Measurements from ENCODE around the gene RTL10.

Gene RTL10

DNA sequence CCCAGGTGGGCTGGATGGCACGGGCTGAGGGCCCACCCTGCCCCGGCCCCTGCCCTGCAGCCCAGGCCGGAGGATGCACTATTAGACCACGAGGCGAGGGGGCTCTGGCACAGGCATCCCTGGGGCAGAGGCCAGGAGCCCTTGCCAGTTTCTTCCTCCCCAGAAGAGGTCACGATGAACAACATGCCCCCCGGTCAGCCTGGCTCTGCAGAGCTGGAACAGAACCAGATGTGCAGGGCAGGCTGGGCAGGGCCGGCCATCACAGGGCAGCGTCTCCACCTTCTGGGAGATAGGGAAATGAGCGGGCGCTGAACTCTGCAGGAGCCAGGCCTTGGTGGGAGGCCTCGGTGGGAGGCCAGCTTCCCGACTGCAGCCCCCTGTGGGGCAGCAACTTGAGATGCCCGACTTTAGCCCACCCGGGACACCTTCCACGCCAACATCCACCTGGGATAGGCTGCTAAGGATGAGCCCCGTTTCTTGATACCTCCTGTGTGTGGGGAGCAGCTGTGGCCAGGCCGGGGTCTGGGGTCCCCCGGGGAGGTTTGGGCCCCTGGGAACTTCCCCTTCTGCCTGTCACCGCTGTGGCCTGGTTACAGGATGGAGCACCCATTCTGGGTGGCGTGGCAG lies 21.8 kb upstream of the RTL10 start:
- TF ChIP-seq POLR2A (IDR thresholded peaks at IDR 0.05; ENCODE audit: low read depth, low read length), result no peak
- DNase-seq (ENCODE audit: insufficient read length, low spot score) (no peak), FAIRE-seq (no peak)

GRCh38 chr22:19875531-19876313 lies 21.0 kb upstream of the RTL10 start:
- DNase-seq (ENCODE audit: insufficient read length, low spot score), result no peak
- no peak for FAIRE-seq

DNA sequence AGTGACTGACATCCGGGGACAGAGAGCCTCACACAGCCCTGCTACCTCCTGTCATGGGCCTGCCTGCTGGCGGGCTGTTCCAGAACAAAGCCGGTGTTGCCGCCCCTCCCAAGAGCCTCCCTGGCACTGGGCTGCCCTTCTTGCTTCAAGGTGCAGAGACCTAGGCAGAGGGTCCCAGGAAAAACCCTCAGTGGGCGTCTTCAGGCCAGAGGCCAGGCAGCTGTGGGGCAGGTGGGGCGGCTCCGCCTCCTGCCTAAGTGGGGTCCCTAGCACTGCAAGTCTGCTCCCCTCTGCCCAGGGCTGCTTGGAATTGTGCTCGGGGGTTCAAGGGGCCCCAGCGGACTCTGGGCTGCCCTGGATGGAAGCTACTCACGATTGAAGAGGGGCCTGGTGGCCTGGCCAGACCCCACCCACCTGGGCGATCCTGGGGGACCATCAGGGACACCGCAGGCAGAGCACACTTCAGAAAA lies 20.4 kb upstream of the RTL10 start:
- DNase-seq (ENCODE audit: insufficient read length, low spot score) (no peak), FAIRE-seq (no peak)
- TF ChIP-seq POLR2A (IDR thresholded peaks at IDR 0.05; ENCODE audit: low read depth, low read length), result no peak

More at GRCh38 chr22:19875531-19876313, 21.0 kb upstream of the RTL10 start:
- TF ChIP-seq POLR2A (IDR thresholded peaks at IDR 0.05; ENCODE audit: low read depth, low read length), result no peak

- FAIRE-seq (no peak), DNase-seq (ENCODE audit: insufficient read length, low spot score) (no peak)
- TF ChIP-seq POLR2A (IDR thresholded peaks at IDR 0.05; ENCODE audit: low read depth, low read length), result no peak
Observed at GRCh38 chr22:19874307-19875060, 19.8 kb upstream of the RTL10 start.

DNA sequence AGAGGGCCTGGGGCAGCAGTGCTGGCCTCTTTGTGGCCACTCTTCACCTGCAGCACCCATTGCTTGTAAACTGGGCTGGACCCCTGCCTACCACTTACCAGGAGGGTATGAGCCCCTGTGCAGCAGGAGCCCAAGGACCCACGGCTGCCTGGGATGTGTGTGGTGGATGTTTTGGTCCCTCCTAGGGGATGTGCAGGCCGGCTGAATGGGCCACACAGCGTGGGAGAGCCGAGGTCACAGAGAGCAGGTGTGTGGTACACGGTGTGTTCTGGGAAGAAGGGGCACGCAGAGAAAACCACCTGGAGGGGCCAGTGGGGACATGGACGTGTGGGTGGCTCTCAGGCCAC lies 19.3 kb upstream of the RTL10 start:
- DNase-seq (ENCODE audit: insufficient read length, low spot score) (no peak), FAIRE-seq (no peak)
- TF ChIP-seq POLR2A (IDR thresholded peaks at IDR 0.05; ENCODE audit: low read depth, low read length), result no peak

DNA sequence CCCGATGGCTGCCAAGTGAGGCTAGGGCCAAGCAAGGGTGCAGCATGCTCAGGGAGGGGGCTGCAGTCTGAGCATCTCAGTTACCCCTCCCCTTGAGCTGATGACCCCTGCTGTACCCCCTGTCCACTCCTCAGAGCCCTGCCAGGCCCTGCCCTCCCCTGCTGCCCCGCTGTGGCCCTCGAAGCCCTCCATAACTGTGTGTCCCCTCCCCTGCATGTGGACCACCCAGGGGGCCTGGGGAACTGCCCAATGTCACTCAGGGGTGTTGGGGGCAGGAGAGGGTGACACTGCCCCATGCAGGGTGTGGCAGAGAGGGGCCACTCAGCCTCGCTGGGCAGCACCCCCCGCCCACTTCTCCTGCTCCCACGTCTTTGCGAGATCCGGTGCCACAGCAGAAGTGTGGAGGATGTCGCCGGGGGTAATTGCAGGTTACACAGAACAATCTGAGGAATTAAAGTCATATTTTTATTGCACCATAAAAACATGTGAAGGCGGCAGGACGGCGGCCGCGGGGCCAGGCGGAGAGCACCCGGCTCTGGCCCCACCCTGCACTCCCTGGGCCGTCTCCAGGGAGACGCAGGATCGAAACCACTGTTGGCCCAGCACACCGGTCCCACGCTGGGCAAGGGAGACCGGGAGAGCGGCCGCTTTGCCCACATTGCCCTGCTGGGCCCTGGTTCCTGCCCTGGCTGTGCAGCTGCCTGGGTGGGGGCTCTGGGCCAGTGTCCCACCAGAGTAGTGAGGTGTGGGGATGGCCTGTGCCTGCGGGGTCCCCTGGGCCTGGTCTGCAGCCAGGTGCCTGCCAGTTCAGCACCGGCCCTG lies 18.7 kb upstream of the RTL10 start:
- no peak for FAIRE-seq
- no peak for DNase-seq (ENCODE audit: insufficient read length, low spot score)
- TF ChIP-seq POLR2A (IDR thresholded peaks at IDR 0.05; ENCODE audit: low read depth, low read length), result no peak

DNA sequence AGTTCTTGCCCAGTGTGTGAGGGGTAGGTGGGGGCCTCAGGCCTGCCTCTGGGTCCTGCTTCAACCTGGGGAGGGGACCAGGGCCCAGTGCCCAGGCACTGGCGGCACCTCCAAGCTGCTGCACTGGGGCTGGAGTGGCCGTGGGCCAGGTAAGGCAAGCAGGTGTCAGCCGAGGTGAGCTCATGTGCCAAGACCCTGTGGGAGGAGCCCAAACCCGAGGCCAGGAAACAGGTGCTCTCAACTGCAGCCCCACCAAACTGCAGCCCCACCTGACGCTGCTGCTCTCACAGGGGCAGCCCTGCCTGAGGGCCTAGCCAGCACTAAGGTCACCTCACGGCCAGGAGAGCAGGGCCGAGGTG lies 18.1 kb upstream of the RTL10 start:
- FAIRE-seq (no peak), DNase-seq (ENCODE audit: insufficient read length, low spot score) (no peak)
- no peak for TF ChIP-seq POLR2A (IDR thresholded peaks at IDR 0.05; ENCODE audit: low read depth, low read length)

- DNase-seq (ENCODE audit: insufficient read length, low spot score), result no peak
- FAIRE-seq, result no peak
- no peak for TF ChIP-seq POLR2A (IDR thresholded peaks at IDR 0.05; ENCODE audit: low read depth, low read length)
Observed at GRCh38 chr22:19871845-19872778, 17.4 kb upstream of the RTL10 start.

DNA sequence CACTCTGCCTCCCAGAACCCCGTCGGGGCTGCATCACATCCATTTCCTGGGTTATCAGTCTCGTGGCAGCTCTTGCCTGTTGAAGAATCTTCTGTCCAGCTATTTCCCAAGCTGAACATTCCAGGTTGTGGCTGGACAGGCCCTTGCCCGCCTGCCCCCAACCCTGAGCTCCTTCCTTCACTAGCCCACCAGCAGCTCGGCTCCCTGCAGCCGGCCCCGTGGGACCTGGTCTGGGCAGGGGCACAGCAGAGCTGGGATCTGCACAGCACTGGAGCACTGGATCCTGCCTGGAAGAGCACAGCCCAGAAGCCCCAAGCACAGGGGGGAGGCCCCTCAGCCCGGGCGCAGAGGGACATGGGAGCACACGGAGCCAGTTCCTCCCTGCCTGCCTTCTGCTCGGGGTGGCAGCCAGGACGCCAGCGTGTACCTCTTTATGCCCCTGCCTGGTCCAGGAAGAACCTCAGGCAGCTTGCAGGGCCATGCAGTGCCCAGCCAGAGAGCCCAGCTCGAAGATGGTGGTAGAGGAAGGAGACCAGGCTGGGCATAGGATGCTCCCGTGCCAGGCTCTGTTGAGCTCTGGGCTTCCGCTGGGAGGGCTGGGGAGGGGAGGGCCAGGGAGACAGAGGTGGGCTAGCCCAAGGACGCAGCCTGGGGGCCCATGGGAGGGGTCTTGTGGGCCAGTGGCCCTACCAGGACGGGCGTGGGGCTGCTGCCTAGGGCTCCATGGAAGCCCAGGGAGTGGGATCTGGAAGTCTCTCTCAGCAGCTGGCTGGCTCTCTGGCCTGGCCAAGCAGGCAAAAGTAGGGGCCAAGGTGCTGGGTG lies 16.6 kb upstream of the RTL10 start:
- DNase-seq (ENCODE audit: insufficient read length, low spot score) (no peak), FAIRE-seq (no peak)
- TF ChIP-seq POLR2A (IDR thresholded peaks at IDR 0.05; ENCODE audit: low read depth, low read length), result no peak

DNA sequence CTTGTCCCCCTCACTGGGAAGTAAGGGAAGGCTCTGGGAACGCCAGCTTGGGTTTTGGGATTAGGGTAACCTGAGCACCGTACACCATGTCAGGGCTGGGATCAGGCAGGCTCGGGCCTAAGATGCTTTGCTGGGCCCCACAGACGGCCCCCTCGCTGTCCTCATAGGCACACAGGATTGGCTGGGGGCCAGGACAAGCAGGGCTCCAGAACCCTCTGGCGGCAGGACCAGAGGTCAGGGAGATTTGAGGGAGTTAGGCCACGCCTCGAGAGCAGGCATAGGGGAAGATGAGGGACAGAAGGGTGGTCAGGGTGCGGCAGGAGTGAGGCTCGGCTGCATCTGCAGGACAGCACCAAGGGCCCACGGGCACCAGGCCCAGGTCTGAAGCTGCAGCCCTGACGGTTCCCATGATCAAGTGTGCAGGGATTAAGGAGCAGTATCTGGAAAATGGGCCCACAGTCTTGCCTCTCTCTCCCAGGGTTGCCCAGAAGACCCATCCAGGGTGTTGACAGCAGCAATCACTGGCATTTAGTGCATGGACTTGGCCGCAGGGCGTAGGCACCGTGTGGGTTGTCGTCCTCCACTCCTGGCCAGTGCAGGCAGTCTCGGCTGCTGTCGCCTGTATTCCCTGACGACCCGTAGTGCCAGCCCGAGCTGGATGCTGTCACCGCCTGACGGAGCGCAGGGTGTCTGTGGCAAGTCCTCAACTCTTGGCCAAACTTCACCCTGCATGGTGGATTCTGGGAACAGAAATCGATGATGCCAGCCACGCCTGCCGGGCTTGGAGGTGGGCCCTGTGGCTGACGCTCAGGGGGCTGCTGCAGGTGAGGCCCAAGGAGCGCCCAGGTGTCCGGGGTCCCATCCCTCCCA lies 15.7 kb upstream of the RTL10 start:
- TF ChIP-seq POLR2A (IDR thresholded peaks at IDR 0.05; ENCODE audit: low read depth, low read length), result no peak
- DNase-seq (ENCODE audit: insufficient read length, low spot score) (no peak), FAIRE-seq (no peak)

GRCh38 chr22:19869497-19870152 lies 15.0 kb upstream of the RTL10 start:
- no peak for TF ChIP-seq POLR2A (IDR thresholded peaks at IDR 0.05; ENCODE audit: low read depth, low read length)
- FAIRE-seq, result no peak

More at GRCh38 chr22:19869497-19870152, 15.0 kb upstream of the RTL10 start:
- DNase-seq (ENCODE audit: insufficient read length, low spot score), result no peak
